Dendritic cell treated with granulocyte-macrophage colony-stimulating factor and Interleukin-4, amounts not matched to agents 40 ng/mL and 50 ng/mL, for 4 days (primary cell): ENCODE measurements around the gene LYRM2.

Source experiments
- H3K27ac Mint-ChIP-seq: one replicate; pipeline ENCODE4 v1.8.0; 2022; ENCODE audit warnings: mild to moderate bottlenecking, mixed read lengths
- H3K27me3 Mint-ChIP-seq: one replicate; pipeline ENCODE4 v1.8.0; 2022; ENCODE audit warnings: mild to moderate bottlenecking, mixed read lengths
- H3K36me3 Mint-ChIP-seq: one replicate; pipeline ENCODE4 v1.8.0; 2022; ENCODE audit warnings: low read depth, mixed read lengths
- H3K4me1 Mint-ChIP-seq: one replicate; pipeline ENCODE4 v1.8.0; 2022; ENCODE audit warnings: low read depth, mixed read lengths
- H3K4me3 Mint-ChIP-seq: one replicate; pipeline ENCODE4 v1.8.0; 2022; ENCODE audit warnings: mild to moderate bottlenecking, moderate library complexity, mixed read lengths
- H3K9me3 Mint-ChIP-seq: one replicate; pipeline ENCODE4 v1.8.0; 2022; ENCODE audit warnings: mixed read lengths
- intact Hi-C: fragments of 100-400 bp; cut with micrococcal nuclease; formaldehyde crosslinking; loops from one replicate; pipeline ENCODE4 v1.15.0; 2022

LYRM2 gene, protein sequence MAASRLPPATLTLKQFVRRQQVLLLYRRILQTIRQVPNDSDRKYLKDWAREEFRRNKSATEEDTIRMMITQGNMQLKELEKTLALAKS

DNA sequence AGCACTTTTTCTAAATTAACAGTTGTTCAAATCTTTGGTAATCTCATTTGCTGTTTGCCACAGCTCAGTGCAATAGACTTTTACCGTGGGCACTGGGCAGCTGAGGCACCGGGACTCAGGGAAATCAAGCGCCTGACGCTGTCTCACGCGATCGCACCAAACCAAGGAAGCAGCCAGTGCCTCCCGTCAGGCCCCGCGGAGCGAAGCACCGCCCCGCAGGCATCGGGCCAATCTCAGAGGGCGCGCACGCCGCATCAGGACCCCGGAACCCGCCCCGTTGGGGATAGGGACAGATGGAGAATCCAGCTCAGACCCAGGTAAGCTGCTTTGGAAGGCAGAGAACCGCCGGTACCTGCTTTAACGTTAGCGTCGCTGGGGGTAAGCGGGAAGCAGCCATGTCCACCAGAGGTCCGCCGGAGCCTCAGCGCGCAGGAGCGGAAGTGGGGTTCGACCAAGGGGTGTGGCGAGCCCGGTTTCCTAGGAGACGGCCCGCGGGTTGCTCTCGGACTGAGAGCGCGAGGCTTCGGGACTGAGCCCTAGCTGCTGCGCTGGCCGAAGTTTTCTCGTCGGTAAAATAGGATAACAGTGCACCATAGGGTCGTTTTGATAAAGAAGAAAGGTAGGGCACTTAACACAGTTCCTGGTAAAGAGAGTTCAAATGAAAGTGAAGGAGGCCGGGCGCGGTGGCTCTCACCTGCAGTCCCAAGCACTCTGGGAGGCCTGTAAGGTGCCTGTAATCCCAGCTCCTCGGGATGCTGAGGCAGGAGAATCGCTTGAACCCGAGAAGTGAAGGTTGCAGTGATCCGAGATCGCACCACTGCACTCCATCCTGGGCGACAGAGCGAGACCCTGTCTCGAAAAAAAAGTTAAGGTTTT, at the start of gene LYRM2:
TSS of gene LYRM2 (minus strand) at position 428 of the 876 bp plus-strand sequence. CDS start at position 397, 31 bp downstream.
- intact Hi-C loops = loop anchor here (5.0 kb wide), 1 partner anchor 179 kb away; the partner anchor contains the start of gene MDN1
- Mint-ChIP-seq H3K36me3 (peaks cover 42% of the 10 kb centered on the region), H3K4me1 (peaks cover 17% of the 10 kb centered on the region), H3K4me3 (peak within 1 kb of the TSS; percentile 86), H3K27ac (peak within 1 kb of the TSS; percentile 97), H3K9me3 (no peaks in the 10 kb centered on the region), H3K27me3 (no peaks in the 10 kb centered on the region)

DNA sequence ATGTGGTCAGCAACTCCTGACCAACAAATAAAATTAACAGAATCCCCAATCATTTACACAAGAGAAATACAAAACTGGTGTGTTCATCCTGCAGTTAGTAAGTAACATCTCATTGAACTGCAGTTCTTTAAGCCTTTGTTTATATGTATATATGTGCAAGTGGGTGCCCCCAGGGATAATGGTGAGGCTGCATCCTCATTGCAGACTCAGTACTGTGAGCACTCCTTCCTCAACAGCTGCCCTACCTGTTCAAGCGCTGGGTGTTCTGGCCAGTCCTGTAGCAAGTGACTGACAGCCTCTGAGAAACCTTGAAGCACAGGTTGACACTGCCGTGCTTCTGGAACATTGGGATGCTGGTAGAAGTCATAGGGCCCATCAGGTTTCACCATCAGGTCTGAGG, 49.8 kb upstream of the LYRM2 start:
- intact Hi-C loops = no loop called here
- Mint-ChIP-seq H3K4me3 (no peak overlapping the region), H3K36me3 (peaks cover 69% of the 10 kb centered on the region), H3K27ac (no peak overlapping the region), H3K4me1 (peaks cover 18% of the 10 kb centered on the region), H3K27me3 (no peaks in the 10 kb centered on the region), H3K9me3 (no peaks in the 10 kb centered on the region)

DNA sequence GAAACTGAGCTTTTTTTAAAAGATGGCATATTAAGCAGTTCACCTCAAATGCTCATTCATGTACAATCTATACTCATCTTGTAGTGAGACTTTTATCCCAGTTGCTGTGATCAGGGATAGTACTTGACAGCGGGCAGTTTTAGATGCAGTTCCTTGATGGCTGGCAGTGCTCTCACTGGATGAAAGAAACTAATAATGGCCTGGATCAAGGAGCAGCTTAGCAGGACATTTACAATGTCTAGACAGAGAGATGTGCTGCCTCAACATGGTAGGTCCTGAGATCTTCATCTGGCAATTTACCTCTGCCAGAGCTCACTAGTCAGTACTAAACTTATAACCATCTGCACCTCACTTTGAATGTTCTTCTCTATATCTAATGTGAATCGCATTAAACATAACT, 46.8 kb upstream of the LYRM2 start:
- peaks cover 85% of the 10 kb centered on the region for H3K36me3 Mint-ChIP-seq
- no peaks in the 10 kb centered on the region for H3K9me3 Mint-ChIP-seq
- H3K4me1 Mint-ChIP-seq = peaks cover 11% of the 10 kb centered on the region
- H3K27ac Mint-ChIP-seq = no peak overlapping the region
- H3K27me3 Mint-ChIP-seq = no peaks in the 10 kb centered on the region
- H3K4me3 Mint-ChIP-seq = no peak overlapping the region
- intact Hi-C loops = no loop called here

DNA sequence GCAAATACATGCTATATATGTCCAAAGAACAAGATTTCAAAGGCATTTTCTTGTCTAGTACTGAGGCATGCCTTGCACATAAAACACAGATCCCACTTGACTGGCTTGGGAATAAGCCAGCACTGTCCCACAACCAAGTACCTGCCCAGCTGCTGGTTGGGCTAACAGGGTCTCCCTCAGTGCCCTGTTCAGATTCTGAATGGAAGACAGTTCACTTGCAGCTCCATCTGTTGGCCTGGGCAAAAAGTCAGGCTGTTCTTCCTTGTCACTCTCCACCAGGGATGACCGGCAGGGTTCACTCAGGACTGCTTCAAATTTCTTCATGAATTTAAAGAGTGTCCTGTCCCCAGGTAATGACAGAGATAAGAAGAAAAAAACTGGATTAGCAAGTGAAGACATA, 44.4 kb upstream of the LYRM2 start:
- no peaks in the 10 kb centered on the region for H3K9me3 Mint-ChIP-seq
- H3K36me3 Mint-ChIP-seq = peaks cover 96% of the 10 kb centered on the region
- no peaks in the 10 kb centered on the region for H3K27me3 Mint-ChIP-seq
- no peak overlapping the region for H3K27ac Mint-ChIP-seq
- no peaks in the 10 kb centered on the region for H3K4me1 Mint-ChIP-seq
- intact Hi-C loops = no loop called here
- H3K4me3 Mint-ChIP-seq = no peak overlapping the region

DNA sequence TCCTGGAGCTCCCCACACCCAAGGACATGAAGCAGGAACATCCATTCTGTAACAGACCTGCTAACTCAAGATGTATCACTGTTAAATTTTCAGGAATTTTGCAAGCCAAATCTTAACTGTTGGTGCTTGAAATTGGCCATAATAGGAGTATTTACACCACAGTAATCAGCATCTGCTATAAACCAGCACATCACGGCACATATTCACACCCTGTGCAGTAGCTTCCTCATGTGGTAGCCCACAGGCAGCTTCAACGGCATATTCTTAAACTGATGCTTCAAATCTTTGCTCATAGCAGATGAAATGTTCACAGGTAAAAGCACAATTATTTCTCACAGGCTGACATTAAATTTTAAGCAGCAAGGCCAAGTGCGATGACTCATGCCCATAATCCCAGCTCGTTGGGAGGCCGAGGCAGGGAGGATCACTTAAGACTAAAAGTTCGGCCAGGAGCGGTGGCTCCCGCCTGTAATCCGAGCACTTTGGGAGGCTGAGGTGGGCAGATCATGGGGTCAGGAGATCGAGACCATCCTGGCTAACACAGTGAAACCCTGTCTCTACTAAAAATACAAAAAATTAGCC, 43.5 kb upstream of the LYRM2 start:
- Mint-ChIP-seq H3K27me3 (no peaks in the 10 kb centered on the region), H3K27ac (no peak overlapping the region), H3K4me1 (no peaks in the 10 kb centered on the region), H3K36me3 (peaks cover 96% of the 10 kb centered on the region), H3K9me3 (no peaks in the 10 kb centered on the region), H3K4me3 (no peak overlapping the region)
- intact Hi-C loops = no loop called here

DNA sequence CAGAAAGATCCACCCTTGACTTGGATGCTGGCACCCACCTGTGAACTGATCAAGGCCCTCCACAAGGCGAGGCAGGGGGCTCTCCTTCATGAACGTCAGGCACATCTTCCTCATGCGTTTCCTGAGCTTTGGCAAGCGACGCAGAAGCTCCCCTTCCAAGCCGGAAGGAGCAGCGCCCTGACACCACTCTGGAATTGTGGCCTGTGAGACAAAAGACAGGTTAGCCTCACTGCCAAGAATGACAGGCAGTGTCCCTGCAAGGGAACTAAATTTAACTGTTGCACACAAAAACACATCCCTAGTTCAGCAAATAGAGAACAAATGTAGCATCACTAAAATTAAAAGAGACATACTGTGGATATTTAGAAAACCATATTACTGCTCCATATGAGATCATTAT, 42.0 kb upstream of the LYRM2 start:
- Mint-ChIP-seq H3K9me3 (no peaks in the 10 kb centered on the region), H3K4me3 (no peak overlapping the region), H3K4me1 (no peaks in the 10 kb centered on the region), H3K27me3 (no peaks in the 10 kb centered on the region), H3K27ac (no peak overlapping the region), H3K36me3 (peaks cover 96% of the 10 kb centered on the region)
- intact Hi-C loops = no loop called here

DNA sequence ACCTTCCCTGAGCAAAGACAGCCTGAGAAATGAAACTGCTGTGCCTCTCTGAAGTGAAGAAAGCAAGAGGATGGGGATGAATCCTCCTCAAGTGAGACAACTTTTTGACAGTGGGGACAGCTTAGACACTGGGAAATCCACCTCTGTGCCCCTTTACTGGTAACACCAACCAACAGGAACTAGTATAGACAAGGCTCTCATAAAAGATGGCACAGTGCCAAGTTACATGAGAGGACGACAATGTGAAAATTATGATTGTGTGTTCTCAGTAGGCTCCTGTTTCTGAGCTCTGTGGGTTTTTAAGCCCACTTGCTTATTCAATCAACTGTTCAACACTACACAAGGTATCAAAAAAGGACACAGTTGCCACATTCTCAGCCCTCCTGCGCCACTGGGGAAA, 41.6 kb upstream of the LYRM2 start:
- no peaks in the 10 kb centered on the region for H3K4me1 Mint-ChIP-seq
- H3K4me3 Mint-ChIP-seq = no peak overlapping the region
- H3K27me3 Mint-ChIP-seq = no peaks in the 10 kb centered on the region
- intact Hi-C loops = no loop called here
- H3K27ac Mint-ChIP-seq = no peak overlapping the region
- H3K36me3 Mint-ChIP-seq = peaks cover 96% of the 10 kb centered on the region
- H3K9me3 Mint-ChIP-seq = no peaks in the 10 kb centered on the region

DNA sequence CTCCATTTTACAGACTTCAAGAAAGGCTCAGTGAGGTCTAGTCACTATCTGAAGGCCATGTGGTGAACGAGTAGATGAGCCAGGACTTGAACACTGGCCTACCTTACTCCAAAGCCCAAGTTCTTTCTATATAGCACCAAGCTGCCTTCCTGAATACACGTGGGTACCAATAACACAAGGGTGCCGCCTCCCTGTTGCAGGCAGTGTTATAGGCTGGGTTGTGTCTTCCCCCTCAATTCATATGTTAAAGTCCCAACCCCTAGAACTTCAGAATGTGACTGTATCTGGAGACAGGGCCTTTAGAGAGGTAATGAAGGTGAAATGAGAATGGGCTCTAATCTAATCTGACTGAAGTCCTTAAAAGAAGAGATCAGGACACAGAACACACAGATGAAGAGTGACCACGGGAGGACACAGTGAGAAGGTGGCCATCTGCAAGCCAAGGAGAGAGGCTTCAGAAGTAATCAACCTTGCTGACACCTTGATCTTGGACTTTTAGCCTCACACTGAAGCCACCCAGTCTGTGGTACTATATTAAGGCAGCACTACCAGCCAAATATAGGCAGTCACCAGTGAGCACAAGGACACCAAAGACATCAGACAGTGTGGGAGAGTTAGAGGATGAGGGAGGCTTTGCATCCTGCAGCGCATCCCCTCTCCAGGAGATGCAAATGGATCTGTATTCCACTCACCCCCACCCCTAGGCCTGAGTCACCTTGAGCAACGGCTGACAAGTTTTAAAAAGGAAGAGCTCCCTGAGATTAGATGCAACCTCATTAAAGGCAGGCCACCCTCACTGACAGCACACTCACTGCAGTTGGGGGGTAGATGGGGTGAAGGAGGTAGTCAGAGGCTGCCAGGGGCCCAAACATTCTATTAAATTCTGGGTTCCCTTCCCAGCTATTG, 40.9 kb upstream of the LYRM2 start:
- Mint-ChIP-seq H3K27ac (no peak overlapping the region), H3K36me3 (peaks cover 96% of the 10 kb centered on the region), H3K9me3 (no peaks in the 10 kb centered on the region)

DNA sequence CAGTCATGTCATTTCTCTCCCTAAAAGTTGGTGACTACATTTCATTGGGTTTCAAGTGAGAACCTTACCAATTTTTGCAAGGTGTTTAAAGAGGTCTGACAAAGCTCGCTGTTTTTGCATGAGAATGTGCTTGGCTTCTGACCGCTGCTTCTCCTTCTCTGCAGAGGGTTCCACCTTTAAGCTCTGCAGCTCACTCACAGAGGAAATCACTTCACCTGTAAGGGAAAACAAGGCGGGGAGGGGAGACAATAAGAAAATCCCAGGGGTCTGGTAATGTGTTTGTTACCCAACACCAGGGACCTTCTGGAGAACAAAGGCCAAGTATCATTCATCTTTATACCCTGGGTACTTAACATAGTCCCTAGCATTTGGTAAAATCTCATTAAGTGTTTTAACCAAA, 40.0 kb upstream of the LYRM2 start:
- intact Hi-C loops = no loop called here
- H3K27ac Mint-ChIP-seq = no peak overlapping the region
- H3K27me3 Mint-ChIP-seq = no peaks in the 10 kb centered on the region
- H3K4me3 Mint-ChIP-seq = no peak overlapping the region
- H3K9me3 Mint-ChIP-seq = no peaks in the 10 kb centered on the region
- peaks cover 94% of the 10 kb centered on the region for H3K36me3 Mint-ChIP-seq
- no peaks in the 10 kb centered on the region for H3K4me1 Mint-ChIP-seq

More for the DNA sequence above, 40.9 kb upstream of the LYRM2 start:
- intact Hi-C loops = no loop called here
- Mint-ChIP-seq H3K4me1 (no peaks in the 10 kb centered on the region), H3K4me3 (no peak overlapping the region), H3K27me3 (no peaks in the 10 kb centered on the region)

DNA sequence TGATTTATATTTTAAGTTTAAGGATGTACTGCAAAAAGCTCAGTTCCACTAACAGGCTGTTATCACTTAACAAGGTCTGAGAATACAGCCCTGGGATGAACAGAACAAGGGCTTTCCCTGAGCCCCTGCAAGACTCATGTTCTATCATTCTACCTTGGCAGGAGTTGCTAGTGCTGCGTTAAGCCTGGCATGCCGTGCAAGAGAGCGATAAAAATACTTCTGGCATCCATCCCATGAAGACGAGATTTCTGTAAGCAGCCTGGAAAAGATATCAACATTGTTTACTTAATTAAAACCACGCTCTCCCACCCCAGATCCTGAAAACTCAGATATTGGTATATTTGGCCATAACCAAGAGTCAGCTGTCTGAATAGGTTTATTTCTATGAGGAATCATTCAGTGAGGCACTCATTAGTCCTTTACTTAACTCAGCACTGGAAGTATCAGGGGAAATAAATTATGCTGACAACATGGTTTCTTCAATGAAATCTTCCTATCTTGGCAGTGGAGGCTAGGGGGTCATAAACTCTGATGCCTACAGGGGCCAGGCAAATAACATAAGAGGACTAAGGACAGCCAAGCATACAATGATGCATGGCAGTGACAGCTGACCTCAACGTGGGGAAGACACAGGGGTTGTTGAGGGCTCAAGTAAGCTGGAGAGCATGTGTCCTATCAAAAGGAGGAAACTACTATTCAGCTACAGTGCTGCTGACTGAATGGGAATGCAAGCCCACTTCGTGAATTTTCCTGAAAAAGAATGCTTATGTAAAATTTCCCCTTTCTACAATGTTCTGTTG, 37.6 kb upstream of the LYRM2 start:
- no peak overlapping the region for H3K4me3 Mint-ChIP-seq
- H3K9me3 Mint-ChIP-seq = no peaks in the 10 kb centered on the region
- peaks cover 95% of the 10 kb centered on the region for H3K36me3 Mint-ChIP-seq
- peak overlapping the region; percentile 41 for H3K27ac Mint-ChIP-seq
- no peaks in the 10 kb centered on the region for H3K4me1 Mint-ChIP-seq
- no peaks in the 10 kb centered on the region for H3K27me3 Mint-ChIP-seq
- intact Hi-C loops = no loop called here

DNA sequence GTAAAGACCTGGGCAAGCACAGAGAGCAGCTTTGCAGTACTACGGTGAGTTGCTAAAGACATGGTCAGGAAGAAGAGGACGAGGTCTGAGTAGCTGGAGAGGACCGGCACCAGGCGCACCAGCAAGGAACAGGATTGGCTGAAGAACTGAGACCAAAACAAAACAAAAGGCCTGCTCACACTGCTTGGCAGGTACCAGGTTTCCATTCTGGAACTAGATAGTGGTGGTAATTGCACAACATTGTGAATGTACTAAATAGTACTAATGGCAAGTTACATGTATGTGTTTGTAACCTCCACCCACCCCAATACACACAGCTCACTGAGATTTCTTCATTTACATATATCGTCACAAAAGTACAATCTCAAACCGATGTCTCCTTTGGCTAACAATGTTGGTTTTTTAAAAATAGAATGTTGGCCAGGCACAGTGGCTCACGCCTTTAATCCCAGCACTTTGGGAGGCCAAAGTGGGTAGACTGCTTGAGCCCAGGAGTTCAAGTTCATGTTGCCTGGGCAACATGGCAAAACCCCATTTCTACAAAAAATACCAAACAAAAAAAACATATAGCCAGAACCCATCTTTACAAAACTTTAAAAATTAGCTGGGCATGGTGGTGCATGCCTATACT, 32.5 kb upstream of the LYRM2 start:
- no peak overlapping the region for H3K27ac Mint-ChIP-seq
- no peaks in the 10 kb centered on the region for H3K27me3 Mint-ChIP-seq
- H3K36me3 Mint-ChIP-seq = peaks cover 75% of the 10 kb centered on the region
- H3K9me3 Mint-ChIP-seq = no peaks in the 10 kb centered on the region
- H3K4me3 Mint-ChIP-seq = no peak overlapping the region
- no peaks in the 10 kb centered on the region for H3K4me1 Mint-ChIP-seq
- intact Hi-C loops = no loop called here

DNA sequence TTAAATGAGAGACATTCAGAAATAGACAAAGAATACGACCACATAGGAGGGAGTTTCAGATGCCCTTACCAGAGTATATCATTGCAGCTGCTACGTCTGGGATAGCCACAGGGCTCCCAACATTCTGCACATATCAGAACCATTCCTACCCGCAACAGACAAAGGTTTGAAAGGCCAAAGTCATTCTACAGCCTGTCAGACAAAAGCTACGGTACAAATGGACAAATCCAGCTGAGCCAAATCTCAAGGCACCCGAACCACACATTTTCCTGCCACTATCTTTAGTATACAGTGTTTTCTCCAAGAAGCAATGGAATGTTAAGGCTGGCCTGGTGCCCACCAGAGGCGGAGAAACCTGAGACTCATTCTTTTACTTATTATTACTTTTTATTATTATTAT, 30.5 kb upstream of the LYRM2 start:
- Mint-ChIP-seq H3K27me3 (no peaks in the 10 kb centered on the region), H3K9me3 (no peaks in the 10 kb centered on the region), H3K36me3 (peaks cover 66% of the 10 kb centered on the region), H3K4me3 (no peak overlapping the region), H3K4me1 (no peaks in the 10 kb centered on the region), H3K27ac (no peak overlapping the region)
- intact Hi-C loops = no loop called here
